Skeletal muscle cell (primary cell): Measurements from ENCODE around the gene COTL1.

ENCODE experiments used
- DNase-seq: peaks from one replicate; pipeline ENCODE4 v3.0.0-alpha.2; 2010; ENCODE audit warnings: low read depth
- H3K4me3 ChIP-seq: 2 replicates; pipeline ENCODE4 v1.5.1; 2011; ENCODE audit warnings: low read depth, mild to moderate bottlenecking, control low read depth, low read length, moderate library complexity

The COTL1 gene

DNA sequence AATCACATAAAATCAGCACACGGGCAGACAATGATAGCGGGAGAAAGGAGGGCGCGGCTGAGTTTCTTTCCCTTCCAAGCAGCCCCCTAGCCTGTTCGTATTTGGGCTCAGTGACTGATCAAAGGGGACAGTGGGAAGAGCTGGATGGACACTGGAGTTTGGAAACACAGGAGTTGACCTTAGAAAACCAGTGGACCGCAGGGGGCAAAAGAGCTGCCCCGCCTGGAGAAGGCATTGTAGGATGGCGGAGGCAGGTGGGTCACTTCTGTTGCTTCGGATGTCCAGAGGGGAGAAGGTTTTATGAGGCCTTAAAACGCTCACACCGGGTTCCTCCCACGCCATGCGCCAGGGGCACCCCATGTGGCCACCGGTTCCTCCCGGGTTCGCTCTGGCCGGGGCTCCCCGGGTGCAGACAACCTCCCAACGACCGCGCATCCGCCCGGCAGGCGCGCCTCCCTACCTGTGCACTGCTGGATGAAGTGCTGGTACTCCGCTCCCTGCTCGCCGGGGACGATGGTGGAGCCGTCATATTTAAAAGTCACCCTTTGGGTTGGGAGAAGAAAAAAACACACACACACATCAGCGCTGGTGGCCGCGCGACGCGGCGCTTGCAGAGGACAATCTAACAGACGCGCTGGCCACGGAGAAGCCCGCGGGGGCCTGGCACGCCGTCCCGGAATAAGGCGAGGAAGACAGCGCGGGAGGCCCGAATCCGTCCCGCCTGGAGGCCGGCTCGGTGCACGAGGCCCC is 662 bp downstream of the COTL1 start:
- DNase-seq: no peak
- peak overlapping the region; percentile 89 for H3K4me3 ChIP-seq

DNA sequence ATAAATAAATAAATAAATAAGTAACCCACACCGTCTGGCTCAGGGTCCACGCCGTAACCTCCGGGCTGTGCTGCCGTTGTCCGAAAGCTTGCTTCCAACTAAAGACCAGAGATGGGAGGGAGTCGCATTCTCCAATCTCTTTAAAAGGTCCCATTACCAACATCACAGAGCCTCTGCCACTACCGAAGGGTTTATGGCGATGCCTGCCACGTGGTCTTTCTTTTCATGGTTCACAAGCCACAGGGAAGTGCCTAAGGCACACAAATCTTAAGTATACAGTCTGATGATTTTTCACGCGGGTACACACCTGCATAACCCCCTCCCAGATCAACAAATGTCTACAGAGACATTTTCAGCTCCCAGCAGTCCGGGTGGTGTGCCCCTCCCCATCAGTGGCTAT is 1.4 kb downstream of the COTL1 start:
- H3K4me3 ChIP-seq: peak overlapping the region; percentile 89
- DNase-seq: no peak

DNA sequence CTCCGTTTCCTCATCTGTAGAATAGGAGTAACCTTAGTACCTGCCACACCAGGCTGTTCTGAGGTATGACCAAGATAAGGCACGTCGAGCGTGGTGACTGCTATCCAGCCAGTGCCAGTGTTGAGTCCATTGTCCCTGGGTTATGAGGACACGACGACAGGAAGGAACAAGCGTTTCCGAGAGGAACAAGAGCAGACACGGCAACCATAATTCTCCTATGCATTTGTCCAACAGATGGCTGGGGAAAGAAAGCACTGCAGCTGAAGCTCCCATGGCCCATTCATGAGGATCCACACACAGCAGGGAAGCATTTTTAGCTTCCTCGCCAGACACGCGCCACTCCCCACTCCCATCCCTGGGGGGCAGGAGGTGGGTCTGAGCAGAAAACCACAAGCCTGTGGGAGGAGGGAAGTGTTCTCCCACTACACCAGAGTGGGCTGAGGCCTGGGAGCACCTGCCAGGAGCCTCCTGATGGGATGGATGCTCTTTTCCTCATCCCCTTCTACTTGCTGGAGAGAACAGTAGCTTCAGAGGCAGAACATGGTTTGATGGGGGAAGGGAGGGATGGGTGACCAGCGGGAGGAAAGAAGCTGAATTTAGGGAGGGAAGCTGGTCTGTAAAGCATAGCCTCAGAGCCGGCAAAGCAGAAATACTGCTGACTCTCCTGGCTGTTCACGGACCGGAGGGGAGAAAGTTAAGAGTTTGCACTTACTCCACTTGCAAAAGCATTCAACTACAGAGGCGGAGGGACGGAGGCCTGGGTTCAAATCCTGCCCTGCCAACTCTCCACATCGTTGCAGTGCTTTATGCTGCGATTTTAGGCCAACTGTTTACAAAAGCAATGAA is 2.7 kb downstream of the COTL1 start:
- DNase-seq: no peak
- H3K4me3 ChIP-seq: peak overlapping the region; percentile 89

DNA sequence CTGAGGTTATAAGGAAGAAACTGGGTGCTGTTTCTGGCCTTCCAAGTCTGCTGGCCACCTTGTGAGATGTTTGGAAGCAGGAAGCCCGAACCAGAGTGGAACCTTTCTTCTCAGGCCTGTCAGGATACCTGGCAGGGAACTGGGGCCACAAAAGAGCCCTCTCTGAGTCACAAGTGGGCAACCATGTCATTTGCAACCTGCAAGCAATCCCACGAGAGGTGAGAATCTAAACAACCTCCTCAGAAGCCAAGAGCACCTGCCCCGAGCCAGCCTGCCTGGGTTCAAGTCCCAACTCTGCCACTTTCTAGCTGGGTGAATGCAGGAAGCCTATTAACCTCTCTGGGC is 3.3 kb downstream of the COTL1 start:
- H3K4me3 ChIP-seq: no peak overlapping the region

DNA sequence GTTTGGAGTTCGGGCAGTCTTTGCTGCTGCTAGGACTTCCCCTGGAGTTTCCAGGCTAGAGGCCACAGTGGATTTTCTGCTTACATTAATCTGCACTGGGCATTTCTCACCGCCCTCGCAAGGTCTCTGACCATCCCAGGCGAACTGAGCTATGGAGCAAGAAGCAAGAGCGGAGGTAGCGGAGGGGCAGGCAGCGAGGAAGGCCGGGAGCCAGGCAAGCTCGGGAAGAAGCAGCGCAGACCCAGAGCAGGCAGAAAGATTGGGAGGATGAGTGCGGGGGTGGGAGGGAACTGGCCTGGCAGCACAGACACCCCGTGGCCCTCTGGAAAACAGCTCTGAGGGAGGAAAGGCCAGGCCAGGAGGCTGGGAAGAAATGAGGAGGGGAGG is 3.8 kb downstream of the COTL1 start:
- no peak overlapping the region for H3K4me3 ChIP-seq
- DNase-seq: no peak

More for the DNA sequence above, 3.3 kb downstream of the COTL1 start:
- DNase-seq: no peak

DNA sequence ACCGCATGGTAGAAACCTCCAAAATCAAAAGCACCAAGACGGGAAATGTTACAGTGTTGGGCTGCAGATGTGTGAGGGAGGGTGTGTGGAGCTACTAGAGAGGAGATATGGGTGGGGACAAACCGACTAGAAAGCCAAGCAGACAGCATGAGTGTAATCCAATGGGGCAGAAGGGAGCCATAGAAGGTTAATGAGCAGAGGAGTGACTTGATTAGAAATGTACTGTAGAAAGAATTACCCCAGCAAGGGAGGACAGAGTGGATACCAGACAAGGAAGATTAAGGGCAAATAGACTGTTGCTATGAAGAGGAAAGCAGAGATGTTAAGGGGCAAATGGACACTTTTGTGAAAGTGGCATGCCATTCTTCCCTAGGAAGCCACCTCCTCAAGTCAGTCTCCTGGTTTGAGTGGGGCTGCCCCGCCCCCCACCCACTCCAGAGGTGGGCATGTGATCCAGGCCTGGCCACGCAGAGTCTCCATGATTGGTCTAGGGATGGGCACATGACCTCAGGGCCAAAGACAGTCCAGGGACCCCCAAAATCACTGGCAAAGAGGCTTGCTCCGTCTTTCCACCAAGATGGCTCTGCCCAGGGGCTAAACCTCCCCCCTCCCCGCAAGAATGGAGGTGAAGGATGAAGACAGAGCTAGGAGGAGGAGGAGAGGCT is 4.3 kb downstream of the COTL1 start:
- no peak for DNase-seq

DNA sequence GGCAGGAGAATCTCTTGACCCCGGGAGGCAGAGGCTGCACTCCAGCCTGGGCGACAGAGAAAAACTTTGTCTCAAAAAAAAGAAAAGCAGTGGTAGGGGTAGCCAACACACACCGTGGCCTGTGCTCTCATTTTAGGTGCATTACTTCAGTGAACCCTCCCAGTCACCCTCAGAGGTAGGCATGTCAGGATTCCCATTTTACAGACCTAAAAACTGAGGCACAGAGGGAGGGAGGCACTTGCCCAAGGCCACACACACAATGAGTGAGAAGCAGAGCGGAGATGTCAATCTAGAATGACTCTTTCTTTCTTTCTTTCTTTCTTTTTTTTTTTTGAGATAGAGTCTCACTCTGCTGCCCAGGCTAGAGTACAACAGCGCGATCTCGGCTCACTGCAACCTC is 5.2 kb downstream of the COTL1 start:
- H3K4me3 ChIP-seq: no peak overlapping the region

More for the DNA sequence above, 4.3 kb downstream of the COTL1 start:
- H3K4me3 ChIP-seq: no peak overlapping the region

DNA sequence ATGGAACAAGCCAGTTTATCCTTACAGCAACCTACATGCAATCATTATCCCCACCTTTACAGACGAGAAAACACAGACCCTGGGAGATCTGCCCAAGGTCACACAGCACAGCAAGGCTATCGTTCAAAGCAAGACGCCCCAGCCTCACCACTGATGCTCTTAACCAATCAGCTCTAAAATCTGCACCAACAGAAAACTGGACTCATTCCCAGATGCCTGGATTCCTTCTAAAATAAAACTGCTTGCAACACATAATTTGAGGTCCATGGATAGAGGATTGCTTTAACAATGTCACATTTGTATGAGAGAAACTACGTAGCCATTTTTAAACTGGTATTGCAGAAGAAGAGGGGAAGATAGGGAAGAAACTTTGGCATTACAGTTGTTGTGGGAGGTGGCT is 6.8 kb downstream of the COTL1 start:
- no peak overlapping the region for H3K4me3 ChIP-seq

More for the DNA sequence above, 5.2 kb downstream of the COTL1 start:
- no peak for DNase-seq

DNA sequence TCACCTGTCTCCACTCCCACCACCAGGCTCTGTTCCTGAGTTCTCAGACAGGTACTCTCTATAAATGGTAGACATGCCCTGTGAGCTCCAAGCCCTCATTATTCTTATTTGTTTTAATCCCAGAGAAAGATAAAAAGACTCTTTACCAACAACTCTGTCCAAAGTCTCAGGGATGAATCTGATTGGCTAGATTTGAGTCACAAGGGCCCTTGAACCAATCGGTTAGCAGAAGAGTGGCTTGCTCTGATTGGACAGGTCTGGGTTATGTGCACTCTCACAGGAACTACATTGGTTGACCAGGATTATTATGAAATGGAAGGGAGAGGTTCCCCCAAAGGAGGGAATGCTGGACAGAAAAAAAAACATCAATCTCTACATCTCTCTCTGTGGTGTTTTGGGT is 7.5 kb downstream of the COTL1 start:
- H3K4me3 ChIP-seq: no peak overlapping the region
- no peak for DNase-seq

More for the DNA sequence above, 6.8 kb downstream of the COTL1 start:
- DNase-seq: no peak

DNA sequence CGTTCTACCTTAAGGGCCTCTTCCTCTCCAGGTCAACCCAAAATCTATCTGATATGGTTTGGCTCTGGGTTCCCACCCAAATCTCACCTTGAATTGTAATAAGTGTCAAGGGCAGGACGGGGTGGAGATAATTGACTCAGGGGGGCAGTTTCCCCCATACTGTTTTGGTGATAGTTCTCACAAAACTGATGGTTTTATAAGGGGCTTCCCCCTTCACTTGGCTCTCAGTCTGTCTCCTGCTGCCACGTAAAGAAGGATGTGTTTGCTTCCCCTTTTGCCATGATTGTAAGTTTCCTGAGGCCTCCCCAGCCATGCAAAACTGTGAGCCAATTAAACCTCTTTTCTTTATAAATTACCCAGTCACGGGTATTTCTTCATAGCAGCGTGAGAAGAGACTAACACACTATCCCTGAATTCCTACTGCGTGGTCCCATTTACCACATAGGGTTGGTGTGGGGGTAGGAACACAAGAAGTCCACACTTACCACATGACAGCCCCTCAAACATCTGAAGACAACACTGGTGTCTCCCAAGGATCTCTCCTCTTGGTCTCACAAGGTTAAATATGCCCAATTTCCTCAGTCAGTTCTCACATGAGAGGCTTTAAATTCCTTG is 8.2 kb downstream of the COTL1 start:
- no peak overlapping the region for H3K4me3 ChIP-seq
- DNase-seq: no peak

DNA sequence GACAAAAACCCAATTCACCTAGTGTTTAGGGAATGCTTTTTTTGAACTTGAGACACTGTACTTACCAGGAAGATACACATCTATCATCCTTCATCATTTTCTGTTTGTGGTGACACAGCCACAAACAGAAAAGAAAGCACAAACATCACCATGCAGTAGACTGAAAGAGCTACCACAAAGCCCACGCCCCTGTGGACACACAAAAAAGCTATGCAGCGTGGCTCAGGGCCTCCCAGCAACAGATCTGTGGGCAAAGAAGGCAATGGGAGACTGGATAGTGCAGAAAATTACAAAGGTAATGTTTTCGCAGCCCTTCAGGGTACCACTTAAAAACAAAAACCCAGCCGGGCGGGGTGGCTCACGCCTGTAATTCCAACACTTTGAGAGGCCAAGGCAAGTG is 9.6 kb downstream of the COTL1 start:
- no peak for DNase-seq
- H3K4me3 ChIP-seq: no peak overlapping the region

DNA sequence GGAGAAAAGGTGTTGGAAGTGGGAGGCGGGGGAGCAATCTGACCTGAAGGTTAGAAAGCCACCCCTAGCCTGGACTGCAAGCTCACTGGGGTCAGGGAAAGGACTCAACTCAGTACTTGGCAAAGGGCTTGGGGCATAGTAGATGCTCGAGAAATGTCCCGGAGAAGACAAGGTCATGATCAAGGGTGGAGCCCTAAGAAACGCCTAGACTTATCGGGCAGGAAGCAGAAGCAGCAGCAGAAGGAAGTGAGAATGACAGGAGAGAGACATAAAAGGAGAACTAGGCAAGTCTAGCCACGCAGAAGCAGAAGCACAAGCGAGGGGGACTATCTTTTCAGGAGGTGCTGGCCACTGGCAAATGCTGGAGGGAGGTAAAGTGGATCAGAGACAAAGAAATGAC is 10.2 kb downstream of the COTL1 start:
- no peak overlapping the region for H3K4me3 ChIP-seq
- DNase-seq: no peak

DNA sequence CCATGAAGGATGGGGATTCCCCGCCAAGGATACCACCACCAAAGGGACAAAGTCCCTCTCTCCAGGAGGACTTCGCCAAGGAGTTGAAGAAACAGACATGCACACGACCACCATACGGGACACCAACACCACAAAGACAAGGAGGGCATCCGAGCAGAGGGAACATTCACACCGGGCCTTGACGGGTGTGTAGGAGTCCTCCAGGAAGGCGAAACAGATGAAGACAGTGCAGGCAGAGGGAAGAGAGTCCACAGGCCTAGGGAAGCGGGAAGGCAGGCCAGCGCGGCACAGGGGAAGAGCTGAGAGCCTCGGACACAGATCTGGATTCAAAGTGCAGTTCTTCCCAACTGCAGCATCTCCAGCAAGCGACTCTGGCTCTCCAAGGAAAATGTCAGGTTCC is 10.8 kb downstream of the COTL1 start:
- H3K4me3 ChIP-seq: no peak overlapping the region
- no peak for DNase-seq

DNA sequence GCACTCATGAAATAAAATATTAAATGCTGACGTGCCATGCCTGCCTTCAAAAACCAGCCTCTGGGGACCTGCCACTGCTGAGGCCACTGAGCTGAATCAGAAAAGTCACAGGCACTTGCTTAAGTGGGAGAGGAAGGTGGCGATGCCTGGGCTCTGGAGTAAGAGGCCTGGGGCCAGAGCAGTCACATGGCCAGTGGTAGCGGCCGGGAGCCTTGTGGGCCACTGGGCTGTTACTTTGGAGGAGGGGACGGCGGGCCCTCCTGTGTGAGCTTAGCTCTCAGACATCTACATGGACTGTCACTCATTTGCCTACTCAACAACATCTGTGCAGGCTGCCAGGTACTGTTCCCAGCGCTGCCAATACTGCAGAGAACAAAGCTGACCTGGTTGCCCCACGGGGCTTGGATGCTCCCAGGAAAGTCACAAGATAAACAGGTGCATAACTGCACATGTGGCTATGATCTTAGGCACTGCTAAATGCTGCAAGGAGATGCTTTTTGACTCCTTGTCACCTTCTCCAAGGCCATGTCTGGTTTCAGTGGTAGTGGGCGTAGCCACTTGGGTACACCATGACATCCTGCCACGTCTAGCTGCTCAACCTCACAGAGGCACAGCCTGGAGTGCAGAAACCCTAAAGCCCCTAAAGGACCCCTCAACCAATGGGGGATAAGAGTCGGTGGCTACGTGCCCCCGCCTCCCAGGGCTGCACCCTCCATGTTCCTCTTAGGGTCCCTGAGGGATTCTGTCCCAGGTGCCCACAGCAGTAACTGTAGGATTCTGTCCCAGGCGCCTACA is 11.6 kb downstream of the COTL1 start:
- no peak for DNase-seq
- no peak overlapping the region for H3K4me3 ChIP-seq

DNA sequence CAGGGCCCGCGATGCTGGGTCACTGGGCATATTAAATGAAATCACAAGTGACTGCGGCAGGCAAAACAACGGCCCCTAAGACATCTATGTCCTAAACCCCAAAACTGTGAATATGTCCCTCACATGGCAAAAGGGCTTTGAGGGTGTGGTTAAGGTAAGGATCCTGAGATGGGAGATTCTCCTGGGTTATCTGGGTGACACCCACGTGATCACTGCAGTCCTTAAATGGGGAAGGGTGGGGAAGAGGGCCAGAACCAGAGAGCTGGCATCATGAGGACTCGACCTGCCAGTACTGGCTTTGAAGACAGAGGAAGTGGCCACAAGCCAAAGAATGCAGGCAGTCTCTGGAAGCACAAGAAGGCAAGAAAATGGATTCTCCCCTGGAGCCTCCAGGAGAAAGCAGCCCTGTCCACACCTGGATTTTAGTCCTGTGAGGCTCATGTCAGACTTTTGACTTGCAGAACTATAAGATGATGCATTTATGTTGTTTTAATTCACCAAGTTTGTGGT is 12.5 kb downstream of the COTL1 start:
- DNase-seq: no peak

DNA sequence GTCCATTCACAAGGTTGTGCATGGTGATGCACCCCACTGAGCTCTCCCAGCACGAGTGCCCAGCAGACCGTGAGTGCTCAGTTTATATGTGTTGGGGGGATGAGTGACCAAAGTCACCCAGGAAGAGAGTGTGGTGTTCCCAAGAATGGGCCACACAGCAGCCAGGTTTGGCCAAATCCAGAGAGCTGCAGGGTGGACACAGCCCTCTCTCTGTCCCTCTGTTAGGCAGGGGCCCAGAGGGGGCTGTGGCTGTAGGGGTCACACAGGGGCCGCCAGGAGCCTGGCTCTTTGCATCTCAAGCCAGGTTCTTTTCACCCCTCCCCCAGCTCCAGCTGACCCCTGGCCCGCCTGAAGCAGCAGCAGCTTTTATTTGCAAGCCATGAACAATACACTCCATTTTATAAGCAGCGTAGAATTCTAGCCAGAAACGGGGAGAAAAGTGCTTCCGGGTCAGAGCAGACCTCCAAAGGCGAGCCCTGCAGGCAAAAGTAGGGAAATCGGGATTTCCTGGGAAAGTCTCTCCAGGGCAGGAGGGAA is 13.3 kb downstream of the COTL1 start:
- no peak overlapping the region for H3K4me3 ChIP-seq
- DNase-seq: no peak

More for the DNA sequence above, 12.5 kb downstream of the COTL1 start:
- H3K4me3 ChIP-seq: no peak overlapping the region

DNA sequence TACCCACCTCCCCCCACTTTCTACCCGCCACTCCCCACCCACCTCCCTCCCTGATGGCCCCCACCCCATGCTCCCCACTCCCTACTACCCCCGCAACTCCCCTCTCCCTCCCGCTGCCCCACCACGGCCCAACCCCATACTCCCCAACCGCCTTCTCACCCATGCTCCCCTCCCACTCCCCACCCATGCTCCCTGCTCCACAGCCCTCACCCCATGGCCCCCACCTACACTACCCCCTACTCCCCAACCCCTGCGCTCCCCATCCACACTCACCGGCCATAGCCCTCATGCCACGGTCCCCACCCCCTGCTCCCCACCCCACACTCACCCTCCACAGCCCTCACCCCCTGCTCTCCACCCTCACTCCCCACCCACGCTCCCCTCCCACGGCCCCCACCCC is 13.9 kb downstream of the COTL1 start:
- DNase-seq: no peak
- H3K4me3 ChIP-seq: no peak overlapping the region

DNA sequence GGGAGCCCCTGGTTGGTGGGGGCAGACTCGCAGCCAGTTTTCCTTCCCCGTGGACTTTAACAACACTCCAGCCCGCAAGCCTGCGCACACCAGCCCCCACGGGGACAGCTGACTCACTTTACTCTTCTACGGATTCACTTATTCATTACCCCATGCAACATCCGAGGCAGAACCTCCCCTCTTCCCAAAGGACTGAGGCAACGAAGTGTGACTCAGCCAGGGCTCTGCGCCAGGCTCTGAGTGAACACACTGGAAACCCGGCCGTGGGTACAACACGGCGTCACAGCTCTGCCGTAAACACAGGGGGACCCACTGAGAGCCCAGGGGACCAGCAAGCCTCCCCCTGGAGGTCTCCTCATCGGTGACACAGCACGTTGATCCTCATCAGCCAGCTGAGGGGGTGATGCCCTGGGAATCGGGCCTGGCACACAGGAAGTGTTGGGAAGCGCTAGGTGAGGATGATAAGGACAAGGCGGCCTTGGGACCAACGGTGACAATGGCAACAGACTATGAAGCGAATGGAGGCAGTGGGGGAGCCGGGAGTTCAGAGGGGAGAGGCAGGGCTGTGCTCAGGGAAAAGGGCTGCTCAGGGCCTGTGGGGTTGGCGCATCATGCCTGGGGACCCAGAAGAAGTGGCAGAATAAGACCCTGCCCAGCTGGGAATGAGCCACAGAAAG is 14.6 kb downstream of the COTL1 start:
- DNase-seq: peak; percentile 94
- no peak overlapping the region for H3K4me3 ChIP-seq
